Measurements from ENCODE around the gene SFSWAP.

The SFSWAP gene

GRCh38 chr12:131695968-131696367 is 14.9 kb upstream of the SFSWAP start:
- H3K27ac Mint-ChIP-seq, result no peak overlapping the region
- TF ChIP-seq CTCF (IDR thresholded peaks at IDR 0.05; ENCODE audit: unreplicated experiment in 3 of 3), result no peak

GRCh38 chr12:131698286-131698685 is 12.6 kb upstream of the SFSWAP start:
- Mint-ChIP-seq H3K4me3 (no peak overlapping the region), H3K36me3 (ENCODE audit: low read depth) (no peaks in the 10 kb centered on the region), H3K27ac (no peak overlapping the region), H3K27me3 (ENCODE audit: low read depth) (peaks cover 40% of the 10 kb centered on the region), H3K4me1 (no peaks in the 10 kb centered on the region), H3K9me3 (peaks cover 3% of the 10 kb centered on the region)
- no peak for TF ChIP-seq CTCF (IDR thresholded peaks at IDR 0.05; ENCODE audit: unreplicated experiment in 3 of 3)

More at GRCh38 chr12:131695968-131696367, 14.9 kb upstream of the SFSWAP start:
- Mint-ChIP-seq H3K9me3 (peaks cover 2% of the 10 kb centered on the region), H3K27me3 (ENCODE audit: low read depth) (peaks cover 50% of the 10 kb centered on the region), H3K4me1 (no peaks in the 10 kb centered on the region), H3K4me3 (no peak overlapping the region), H3K36me3 (ENCODE audit: low read depth) (no peaks in the 10 kb centered on the region)

GRCh38 chr12:131699434-131699833 is 11.5 kb upstream of the SFSWAP start:
- no peaks in the 10 kb centered on the region for H3K36me3 Mint-ChIP-seq (ENCODE audit: low read depth)
- H3K4me3 Mint-ChIP-seq, result no peak overlapping the region
- H3K27ac Mint-ChIP-seq, result no peak overlapping the region
- peaks cover 11% of the 10 kb centered on the region for H3K9me3 Mint-ChIP-seq
- H3K27me3 Mint-ChIP-seq (ENCODE audit: low read depth), result peaks cover 40% of the 10 kb centered on the region
- no peak for TF ChIP-seq CTCF (IDR thresholded peaks at IDR 0.05; ENCODE audit: unreplicated experiment in 3 of 3)
- H3K4me1 Mint-ChIP-seq, result no peaks in the 10 kb centered on the region

DNA sequence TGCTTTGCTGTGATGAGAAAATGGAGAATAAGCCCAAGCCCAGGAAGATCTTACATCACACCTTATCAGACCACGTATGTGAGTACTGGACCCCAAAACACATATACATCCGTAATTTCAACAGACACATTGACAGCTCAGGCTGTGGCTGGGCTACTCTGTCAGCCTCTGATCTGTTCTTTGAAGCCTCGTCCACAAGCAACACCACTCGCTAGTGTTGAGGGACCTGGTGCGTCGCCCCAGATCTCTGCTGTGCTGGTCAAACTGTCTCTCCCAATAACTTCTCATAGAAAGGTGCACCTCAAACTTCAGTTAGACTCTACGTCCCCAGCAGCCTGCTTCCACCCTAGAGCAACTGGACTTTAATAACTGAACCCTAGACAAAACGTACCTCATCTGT is 10.6 kb upstream of the SFSWAP start:
- TF ChIP-seq CTCF (IDR thresholded peaks at IDR 0.05; ENCODE audit: unreplicated experiment in 3 of 3), result no peak
- Mint-ChIP-seq H3K36me3 (ENCODE audit: low read depth) (no peaks in the 10 kb centered on the region), H3K27ac (no peak overlapping the region), H3K9me3 (peaks cover 14% of the 10 kb centered on the region), H3K4me1 (no peaks in the 10 kb centered on the region), H3K27me3 (ENCODE audit: low read depth) (peaks cover 39% of the 10 kb centered on the region), H3K4me3 (no peak overlapping the region)

- Mint-ChIP-seq H3K9me3 (peaks cover 14% of the 10 kb centered on the region), H3K27me3 (ENCODE audit: low read depth) (peaks cover 22% of the 10 kb centered on the region), H3K4me1 (no peaks in the 10 kb centered on the region), H3K27ac (no peak overlapping the region), H3K4me3 (no peak overlapping the region), H3K36me3 (ENCODE audit: low read depth) (no peaks in the 10 kb centered on the region)
- no peak for TF ChIP-seq CTCF (IDR thresholded peaks at IDR 0.05; ENCODE audit: unreplicated experiment in 3 of 3)
Observed at GRCh38 chr12:131701705-131702572, 9.0 kb upstream of the SFSWAP start.

DNA sequence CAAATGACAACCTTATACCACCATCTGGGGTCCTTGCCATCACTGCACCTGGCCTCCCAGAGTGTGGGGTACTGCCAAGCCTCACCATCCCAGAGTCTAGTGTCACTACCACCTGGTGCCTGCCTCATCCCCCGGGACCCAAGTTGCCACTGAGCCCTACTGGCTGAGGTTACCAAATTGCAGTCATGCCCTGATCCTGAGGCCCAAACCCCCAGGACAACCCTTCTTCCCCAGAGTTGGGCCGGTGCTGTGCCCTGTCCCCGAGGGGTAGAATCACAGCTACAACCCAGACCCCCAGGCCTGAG is 8.4 kb upstream of the SFSWAP start:
- Mint-ChIP-seq H3K27ac (no peak overlapping the region), H3K4me3 (no peak overlapping the region), H3K36me3 (ENCODE audit: low read depth) (no peaks in the 10 kb centered on the region), H3K27me3 (ENCODE audit: low read depth) (peaks cover 19% of the 10 kb centered on the region), H3K9me3 (peaks cover 14% of the 10 kb centered on the region), H3K4me1 (no peaks in the 10 kb centered on the region)
- TF ChIP-seq CTCF (IDR thresholded peaks at IDR 0.05; ENCODE audit: unreplicated experiment in 3 of 3), result no peak
